Measurements from ENCODE around the gene MOSPD2. TPM values are rescaled to one million over a fixed set of nuclear protein-coding genes. Genes with fewer than 3 reads are reported as not detected.

Gene MOSPD2
- polyA plus RNA-seq, 1 donor, result 31.5 TPM

DNA sequence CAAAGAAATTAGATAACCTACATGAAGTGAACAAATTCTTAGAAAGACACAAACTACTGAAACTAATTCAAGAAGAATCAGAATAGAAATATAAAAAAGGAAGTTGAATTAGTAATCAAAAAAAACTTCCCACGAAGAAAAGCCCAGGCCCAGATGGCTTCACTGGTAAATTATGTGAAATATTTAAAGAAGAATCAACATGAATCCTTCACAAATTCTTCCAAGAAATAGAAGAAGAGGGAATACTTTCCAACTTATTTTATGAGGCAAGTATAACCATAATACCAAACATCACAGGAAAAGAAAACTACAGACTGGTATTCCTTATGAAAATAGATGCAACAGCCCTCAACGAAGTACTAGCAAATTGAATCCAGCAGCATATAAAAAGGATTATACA, 30.7 kb downstream of the MOSPD2 start:
- no peak for DNase-seq

DNA sequence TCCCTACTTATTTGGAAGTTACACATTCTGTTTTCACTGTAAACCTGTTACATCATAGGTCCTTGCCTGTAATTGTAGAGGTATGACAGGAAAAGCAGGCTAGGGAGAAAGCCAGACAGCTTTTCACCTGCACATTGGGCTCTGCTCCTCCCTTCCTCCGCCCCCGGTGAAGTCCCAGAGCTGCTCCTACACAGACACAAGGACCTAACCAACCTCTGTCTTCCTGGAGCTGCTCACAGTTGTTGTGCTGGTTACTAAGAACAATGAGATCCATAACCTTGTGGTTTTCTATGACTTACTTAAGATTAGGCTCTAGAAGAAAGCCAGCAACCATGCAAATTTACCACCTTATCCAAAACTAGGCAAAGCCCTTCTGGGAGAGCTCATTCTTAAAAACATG, 40.0 kb downstream of the MOSPD2 start:
- no peak for DNase-seq

GRCh38 chrX:14915596-14915995, 42.4 kb downstream of the MOSPD2 start:
- no peak for DNase-seq

GRCh38 chrX:14916017-14916674, 42.9 kb downstream of the MOSPD2 start:
- DNase-seq, result no peak

DNA sequence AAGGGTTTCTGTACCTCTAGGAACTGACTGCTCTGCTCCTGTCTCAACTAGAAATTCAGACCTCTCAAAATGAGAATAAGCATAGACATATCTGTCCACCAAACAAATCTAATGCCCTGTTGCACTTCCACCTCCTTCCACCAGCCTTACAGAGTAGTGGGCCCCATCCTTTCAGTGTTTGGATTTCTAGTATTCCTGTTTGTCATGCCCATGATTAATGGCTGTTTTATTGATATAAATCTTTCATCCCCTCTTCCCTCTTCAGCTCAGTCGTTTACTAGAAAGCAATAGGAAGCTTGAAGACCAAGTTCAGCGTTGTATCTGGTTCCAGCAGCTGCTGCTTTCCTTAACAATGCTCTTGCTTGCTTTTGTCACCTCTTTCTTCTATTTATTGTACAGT, 46.2 kb downstream of the MOSPD2 start:
- DNase-seq, result no peak

GRCh38 chrX:14920196-14920595, 47.0 kb downstream of the MOSPD2 start:
- DNase-seq, result no peak

DNA sequence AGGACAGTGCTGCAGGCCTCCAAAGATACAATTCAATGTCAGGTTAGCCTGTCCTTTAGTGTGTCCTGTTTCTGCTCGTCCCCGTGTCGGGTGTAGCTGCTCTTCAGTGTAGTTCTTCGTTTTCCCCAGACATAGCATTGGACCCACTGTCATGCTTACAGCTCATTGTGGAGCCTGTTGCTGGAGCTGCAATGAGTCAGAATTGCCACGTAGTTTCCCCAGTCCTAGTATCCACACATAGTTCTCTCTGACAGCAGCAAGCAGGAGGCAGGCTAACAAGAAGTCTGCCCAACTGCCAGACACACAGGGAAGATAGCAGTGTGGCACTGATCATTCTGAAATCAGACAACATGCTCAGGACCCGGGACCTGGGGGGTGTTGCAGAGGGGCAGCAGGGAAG, 49.2 kb downstream of the MOSPD2 start:
- DNase-seq, result no peak

- DNase-seq, result no peak
Measured at GRCh38 chrX:14923761-14924160, 50.5 kb downstream of the MOSPD2 start.

DNA sequence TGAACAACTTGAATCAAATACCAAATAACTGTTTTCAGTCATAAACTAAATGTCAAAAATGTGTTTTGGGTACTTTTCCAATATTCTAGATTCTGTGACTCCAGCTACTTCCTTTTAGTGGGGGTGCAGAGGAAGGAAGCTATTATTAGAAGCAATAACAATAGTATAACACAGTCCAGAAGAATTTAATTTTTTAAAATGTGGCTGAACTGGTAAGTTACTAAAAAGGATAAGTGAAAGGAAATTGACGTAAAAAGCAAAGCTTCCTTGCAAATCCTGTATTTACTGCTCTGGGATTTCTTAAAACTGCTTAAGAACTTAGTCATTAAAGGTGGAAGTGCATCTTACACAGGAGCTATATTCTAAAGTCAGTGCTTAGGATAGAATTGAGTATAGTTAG, 53.2 kb downstream of the MOSPD2 start:
- no peak for DNase-seq

- no peak for DNase-seq
Measured at GRCh38 chrX:14927401-14927800, 54.2 kb downstream of the MOSPD2 start.

- DNase-seq, result no peak
Measured at GRCh38 chrX:14930663-14931062, 57.4 kb downstream of the MOSPD2 start.

- no peak for DNase-seq
Measured at GRCh38 chrX:14932136-14932535, 58.9 kb downstream of the MOSPD2 start.

GRCh38 chrX:14934423-14934822, 61.2 kb downstream of the MOSPD2 start:
- no peak for DNase-seq

DNA sequence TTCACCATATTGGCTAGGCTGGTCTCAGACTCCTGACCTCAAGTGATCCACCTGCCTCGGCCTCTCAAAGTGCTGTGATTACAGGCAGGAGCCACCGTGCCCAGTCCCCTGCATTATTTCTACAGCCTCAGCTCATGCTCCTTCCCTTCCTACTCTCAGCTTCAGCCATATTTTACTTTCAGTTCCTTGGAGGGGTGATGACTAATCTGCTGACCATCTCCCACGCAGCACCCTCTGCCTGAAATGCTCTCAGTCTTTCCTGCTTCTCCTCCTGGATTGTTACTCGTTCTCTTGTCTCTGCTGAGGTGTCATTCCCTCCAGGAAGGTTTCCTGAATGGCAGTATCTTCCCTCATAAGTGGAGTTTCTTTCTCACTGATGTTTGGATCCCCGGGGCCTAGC, 63.3 kb downstream of the MOSPD2 start:
- no peak for DNase-seq

- DNase-seq, result no peak
Measured at GRCh38 chrX:14939644-14940043, 66.4 kb downstream of the MOSPD2 start.

DNA sequence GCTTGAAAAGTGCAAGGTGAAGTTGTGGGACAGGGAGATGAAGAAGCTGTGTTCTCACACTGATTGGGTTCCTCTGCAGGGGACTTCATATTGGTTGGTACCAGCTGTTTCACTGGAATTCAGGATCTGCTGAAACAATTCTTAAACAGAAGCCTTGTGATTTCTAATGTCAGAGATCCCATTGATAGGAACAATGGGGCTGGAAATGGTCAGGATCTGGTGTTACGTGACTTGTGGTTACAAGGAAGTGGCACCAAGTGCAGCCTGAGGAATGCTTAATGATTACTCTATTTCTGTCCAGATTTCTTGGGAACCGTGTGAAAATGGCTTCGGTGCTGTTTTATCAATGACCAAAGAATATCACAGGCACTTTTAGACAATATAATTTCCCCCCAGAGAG, 68.1 kb downstream of the MOSPD2 start:
- DNase-seq, result no peak

DNA sequence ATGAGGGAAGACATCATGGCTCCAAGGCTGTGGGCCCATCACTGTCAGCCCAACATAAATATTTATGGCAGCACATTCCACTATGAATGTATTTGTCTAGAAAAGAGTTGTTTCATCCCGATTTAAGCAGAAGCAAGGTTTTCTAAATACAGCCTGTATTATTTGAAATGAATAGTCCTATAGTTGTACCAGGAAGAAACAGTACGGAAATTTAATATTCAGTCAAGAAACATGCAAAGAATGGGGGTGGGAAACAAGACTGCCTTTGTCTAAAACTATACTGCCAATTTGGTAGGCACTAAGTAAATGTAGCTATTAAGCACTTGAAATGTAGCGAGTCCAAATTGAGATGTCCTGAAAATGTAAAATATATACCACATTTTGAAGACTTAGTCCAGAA, 69.1 kb downstream of the MOSPD2 start:
- DNase-seq, result no peak

- DNase-seq, result no peak
Measured at GRCh38 chrX:14943962-14944361, 70.7 kb downstream of the MOSPD2 start.

DNA sequence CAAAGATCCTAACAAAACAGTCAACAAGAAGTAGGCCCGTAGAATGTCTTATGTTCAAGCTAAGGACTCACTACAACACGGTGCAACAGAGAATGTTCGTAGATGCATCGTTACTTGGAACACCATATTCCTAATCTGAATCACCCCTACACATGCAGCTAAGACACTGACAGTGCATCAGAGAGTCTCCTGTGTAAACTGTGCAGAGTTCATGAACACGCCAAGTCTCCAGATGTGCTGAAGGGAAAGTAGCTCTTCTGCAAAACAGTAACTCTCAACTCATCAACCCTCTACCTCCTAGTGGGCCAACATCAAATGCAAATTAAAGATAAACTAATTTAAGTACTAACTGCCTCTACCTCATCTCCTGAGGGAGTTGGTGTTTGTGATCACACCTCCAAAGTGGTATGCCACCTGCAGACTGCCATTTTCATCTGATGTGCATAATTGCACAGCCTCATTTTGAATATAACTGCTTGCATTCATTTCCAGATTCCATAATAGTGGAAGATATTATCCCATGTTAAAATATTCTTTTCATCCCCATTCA, 73.5 kb downstream of the MOSPD2 start:
- DNase-seq, result no peak

GRCh38 chrX:14948691-14949090, 75.5 kb downstream of the MOSPD2 start:
- no peak for DNase-seq

DNA sequence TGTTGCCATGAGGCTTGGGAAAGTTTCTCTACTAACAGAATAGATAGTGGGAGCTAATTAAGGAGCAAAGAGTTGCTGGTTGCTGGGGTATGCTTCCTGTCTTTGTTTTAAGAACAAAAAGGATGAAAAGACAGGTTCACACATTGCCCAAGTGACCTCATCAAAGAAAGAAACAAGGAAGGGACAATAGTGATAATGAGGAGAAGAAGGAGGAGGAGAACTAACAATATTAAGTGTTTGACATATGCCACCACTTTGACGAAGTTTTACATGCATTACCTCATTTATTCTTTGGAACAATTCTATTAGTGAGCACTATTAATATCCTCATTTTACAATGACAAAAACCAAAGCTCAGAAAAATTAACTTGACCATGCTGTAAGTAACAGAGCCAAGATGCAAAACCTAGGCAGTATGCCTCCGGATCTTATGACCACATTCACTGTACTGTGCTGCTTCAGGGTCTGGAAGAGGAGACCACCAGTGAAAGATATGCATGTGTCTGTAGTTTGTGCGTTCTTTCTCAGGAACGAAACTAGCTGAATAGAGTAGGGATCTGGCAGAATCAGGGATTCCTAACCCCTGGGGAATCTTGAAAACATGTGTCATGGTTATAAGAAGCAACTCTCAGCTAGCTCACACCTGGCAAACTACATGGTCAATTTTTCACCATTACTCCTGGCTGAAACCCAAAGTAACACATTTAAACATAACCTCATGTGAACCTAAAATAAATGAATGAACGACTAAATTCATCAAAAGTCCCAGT, 83.8 kb downstream of the MOSPD2 start:
- DNase-seq, result no peak

DNA sequence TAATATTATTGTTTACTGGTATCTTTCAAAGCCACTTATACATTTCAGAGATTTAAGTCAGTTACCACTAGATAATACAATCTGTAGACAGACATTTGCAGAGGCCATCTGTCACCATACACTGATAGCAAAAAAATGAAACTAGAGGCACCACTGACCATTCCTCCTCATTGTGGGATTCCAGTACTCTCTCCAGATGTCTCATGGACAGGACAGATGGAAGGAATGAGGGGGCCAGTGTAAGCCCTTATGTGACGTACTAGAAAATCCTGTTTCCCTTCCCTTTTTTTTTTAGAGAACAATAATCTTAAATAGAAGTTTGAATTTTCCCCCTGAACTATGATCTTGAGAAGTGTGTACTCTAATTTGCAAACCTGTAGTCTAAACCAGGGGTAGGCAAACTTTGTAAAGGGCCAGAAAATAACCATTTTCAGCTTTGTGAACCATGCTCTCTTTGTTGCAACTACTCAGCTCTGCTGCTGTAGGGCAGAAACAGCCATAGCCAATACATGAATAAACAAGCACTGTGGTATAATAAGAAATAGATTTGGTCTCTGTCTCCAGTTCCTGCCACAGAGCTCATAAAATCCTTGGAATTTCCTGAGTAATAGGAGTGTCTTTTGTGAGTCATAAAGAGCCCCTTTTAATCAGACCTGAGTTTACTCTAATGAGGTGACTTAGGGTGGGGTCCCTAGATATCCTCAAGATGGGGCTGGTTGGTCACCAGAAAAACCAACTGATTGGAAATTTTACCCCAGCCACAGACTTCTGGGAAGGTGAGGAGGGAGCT, 90.4 kb downstream of the MOSPD2 start:
- DNase-seq, result no peak

GRCh38 chrX:14964500-14964899, 91.3 kb downstream of the MOSPD2 start:
- no peak for DNase-seq
